GM12891 (cell line): ENCODE measurements around the gene ROGDI.

Experiments
- POU2F2 ChIP-seq: IDR thresholded peaks from 2 replicates; pipeline ENCODE4 v1.6.1; 2011; ENCODE audit warnings: low read depth, mild to moderate bottlenecking, control low read depth, low read length, moderate library complexity
- TAF1 ChIP-seq: IDR thresholded peaks from 2 replicates; pipeline ENCODE4 v1.6.1; 2011; ENCODE audit warnings: low read depth, low read length, control low read depth

GRCh38 chr16:4805231-4805630 is 2.8 kb upstream of the ROGDI start:
- TF ChIP-seq POU2F2, result no peak
- no peak for TF ChIP-seq TAF1
